Panc1 (cell line): ENCODE data around the gene SEC11A.

Experiments used
- POLR2AphosphoS5 ChIP-seq: IDR thresholded peaks from 2 replicates; pipeline ENCODE4 v1.6.1; 2012; ENCODE audit warnings: mild to moderate bottlenecking, low read depth, low read length, moderate library complexity
- TCF7L2 ChIP-seq: IDR thresholded peaks from 2 replicates; pipeline ENCODE4 v1.6.1; 2011; ENCODE audit warnings: mild to moderate bottlenecking, low read depth, low read length, inconsistent platforms
- TF ChIP-seq, protein P1 (sequence below): fragments of 450-650 bp; IDR thresholded peaks from 2 replicates; pipeline ENCODE4 v1.5.1; 2017; ENCODE audit warnings: mild to moderate bottlenecking
- TF ChIP-seq, protein P2 (sequence below), 2 experiments: IDR thresholded peaks; 2 replicates each; pipeline ENCODE4 v1.6.1; 2011 to 2012; ENCODE audit warnings: low read depth in 2 of 2, control low read depth in 1 of 2, low read length in 1 of 2, mild to moderate bottlenecking in 1 of 2, moderate library complexity in 1 of 2; ENCODE audit not compliant: insufficient read depth in 1 of 2

DNA sequence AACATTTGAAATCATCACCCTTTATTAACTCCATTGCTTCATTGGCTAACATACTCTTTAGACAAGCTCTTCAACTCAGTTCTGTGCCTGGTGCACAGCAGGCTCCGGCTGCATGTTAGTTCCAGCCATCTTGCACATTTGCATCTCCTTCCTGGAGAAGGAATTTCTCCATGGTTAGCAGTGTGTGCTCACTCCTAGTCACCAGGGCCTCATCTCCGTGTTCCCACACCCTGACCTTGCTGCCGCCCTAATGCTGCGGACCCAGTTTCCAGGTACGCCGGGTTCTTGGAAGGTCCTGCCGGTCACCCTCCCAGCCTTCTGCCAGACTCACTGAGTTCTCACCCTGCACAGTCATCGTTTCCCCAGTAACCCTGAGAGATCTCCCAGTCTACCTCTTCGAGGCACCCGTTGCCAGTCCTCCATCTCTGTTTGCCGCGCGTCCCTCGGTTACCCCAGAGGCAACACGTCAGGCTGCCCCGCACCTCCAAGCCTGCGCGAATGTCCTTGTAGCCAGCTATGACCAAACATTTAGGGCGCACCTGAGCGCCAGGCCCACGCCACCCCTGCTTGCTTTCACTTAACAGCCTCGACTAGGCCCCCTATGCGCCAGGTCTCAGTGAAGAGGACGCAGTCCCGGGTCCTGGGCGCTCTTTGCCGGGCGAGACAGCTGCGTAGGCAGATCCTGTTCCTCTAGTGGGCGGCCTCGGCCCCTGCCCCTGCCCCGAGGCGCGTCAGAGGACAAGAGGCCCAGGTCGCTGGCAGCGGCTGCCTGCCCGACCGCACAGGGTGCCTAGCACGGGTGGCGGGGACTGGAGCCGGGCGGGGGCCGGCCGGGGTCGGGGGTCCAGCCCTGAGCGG, 31.7 kb upstream of the SEC11A start:
- TF ChIP-seq POLR2AphosphoS5 (no peak), TCF7L2 (no peak)
- TF ChIP-seq, protein P1, sequence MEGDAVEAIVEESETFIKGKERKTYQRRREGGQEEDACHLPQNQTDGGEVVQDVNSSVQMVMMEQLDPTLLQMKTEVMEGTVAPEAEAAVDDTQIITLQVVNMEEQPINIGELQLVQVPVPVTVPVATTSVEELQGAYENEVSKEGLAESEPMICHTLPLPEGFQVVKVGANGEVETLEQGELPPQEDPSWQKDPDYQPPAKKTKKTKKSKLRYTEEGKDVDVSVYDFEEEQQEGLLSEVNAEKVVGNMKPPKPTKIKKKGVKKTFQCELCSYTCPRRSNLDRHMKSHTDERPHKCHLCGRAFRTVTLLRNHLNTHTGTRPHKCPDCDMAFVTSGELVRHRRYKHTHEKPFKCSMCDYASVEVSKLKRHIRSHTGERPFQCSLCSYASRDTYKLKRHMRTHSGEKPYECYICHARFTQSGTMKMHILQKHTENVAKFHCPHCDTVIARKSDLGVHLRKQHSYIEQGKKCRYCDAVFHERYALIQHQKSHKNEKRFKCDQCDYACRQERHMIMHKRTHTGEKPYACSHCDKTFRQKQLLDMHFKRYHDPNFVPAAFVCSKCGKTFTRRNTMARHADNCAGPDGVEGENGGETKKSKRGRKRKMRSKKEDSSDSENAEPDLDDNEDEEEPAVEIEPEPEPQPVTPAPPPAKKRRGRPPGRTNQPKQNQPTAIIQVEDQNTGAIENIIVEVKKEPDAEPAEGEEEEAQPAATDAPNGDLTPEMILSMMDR, result no peak
- TF ChIP-seq, protein P2, sequence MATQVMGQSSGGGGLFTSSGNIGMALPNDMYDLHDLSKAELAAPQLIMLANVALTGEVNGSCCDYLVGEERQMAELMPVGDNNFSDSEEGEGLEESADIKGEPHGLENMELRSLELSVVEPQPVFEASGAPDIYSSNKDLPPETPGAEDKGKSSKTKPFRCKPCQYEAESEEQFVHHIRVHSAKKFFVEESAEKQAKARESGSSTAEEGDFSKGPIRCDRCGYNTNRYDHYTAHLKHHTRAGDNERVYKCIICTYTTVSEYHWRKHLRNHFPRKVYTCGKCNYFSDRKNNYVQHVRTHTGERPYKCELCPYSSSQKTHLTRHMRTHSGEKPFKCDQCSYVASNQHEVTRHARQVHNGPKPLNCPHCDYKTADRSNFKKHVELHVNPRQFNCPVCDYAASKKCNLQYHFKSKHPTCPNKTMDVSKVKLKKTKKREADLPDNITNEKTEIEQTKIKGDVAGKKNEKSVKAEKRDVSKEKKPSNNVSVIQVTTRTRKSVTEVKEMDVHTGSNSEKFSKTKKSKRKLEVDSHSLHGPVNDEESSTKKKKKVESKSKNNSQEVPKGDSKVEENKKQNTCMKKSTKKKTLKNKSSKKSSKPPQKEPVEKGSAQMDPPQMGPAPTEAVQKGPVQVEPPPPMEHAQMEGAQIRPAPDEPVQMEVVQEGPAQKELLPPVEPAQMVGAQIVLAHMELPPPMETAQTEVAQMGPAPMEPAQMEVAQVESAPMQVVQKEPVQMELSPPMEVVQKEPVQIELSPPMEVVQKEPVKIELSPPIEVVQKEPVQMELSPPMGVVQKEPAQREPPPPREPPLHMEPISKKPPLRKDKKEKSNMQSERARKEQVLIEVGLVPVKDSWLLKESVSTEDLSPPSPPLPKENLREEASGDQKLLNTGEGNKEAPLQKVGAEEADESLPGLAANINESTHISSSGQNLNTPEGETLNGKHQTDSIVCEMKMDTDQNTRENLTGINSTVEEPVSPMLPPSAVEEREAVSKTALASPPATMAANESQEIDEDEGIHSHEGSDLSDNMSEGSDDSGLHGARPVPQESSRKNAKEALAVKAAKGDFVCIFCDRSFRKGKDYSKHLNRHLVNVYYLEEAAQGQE (IDR thresholded peaks at IDR 0.05; ENCODE audit: insufficient read depth in 1 of 2, low read depth in 2 of 2, low read length in 1 of 2), result no peak
